Measurements from ENCODE around the gene UPK1A. TPM values are rescaled to one million over a fixed set of nuclear protein-coding genes. Genes with fewer than 3 reads are reported as not detected.

The UPK1A gene
- total and polyA plus RNA-seq, 9 of the 15 experiments (the other 6 are each of a cell fraction or from before 2014, with no cell fraction given): 0.06 to 0.13 TPM; not detected in 7

- TF ChIP-seq, protein P1, sequence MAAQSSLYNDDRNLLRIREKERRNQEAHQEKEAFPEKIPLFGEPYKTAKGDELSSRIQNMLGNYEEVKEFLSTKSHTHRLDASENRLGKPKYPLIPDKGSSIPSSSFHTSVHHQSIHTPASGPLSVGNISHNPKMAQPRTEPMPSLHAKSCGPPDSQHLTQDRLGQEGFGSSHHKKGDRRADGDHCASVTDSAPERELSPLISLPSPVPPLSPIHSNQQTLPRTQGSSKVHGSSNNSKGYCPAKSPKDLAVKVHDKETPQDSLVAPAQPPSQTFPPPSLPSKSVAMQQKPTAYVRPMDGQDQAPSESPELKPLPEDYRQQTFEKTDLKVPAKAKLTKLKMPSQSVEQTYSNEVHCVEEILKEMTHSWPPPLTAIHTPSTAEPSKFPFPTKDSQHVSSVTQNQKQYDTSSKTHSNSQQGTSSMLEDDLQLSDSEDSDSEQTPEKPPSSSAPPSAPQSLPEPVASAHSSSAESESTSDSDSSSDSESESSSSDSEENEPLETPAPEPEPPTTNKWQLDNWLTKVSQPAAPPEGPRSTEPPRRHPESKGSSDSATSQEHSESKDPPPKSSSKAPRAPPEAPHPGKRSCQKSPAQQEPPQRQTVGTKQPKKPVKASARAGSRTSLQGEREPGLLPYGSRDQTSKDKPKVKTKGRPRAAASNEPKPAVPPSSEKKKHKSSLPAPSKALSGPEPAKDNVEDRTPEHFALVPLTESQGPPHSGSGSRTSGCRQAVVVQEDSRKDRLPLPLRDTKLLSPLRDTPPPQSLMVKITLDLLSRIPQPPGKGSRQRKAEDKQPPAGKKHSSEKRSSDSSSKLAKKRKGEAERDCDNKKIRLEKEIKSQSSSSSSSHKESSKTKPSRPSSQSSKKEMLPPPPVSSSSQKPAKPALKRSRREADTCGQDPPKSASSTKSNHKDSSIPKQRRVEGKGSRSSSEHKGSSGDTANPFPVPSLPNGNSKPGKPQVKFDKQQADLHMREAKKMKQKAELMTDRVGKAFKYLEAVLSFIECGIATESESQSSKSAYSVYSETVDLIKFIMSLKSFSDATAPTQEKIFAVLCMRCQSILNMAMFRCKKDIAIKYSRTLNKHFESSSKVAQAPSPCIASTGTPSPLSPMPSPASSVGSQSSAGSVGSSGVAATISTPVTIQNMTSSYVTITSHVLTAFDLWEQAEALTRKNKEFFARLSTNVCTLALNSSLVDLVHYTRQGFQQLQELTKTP (IDR thresholded peaks at IDR 0.05; ENCODE audit: low read depth in 1 of 2, partially characterized antibody in 2 of 2): peak in 1 of 2 experiments; percentile 98
- no peak for TF ChIP-seq ZNF444 (CRISPR knock-in tag; IDR thresholded peaks at IDR 0.05)
- TF ChIP-seq GTF2E2 (tag; IDR thresholded peaks at IDR 0.05): no peak
- TF ChIP-seq JUN (IDR thresholded peaks at IDR 0.05; ENCODE audit: borderline replicate concordance, low read depth, low read length): 0 out of 2 replicates have a peak, but pooled peaks have one; percentile 15
- TF ChIP-seq JUN (CRISPR knock-in tag; IDR thresholded peaks at IDR 0.05; ENCODE audit: borderline replicate concordance): no peak
- no peak for TF ChIP-seq TAF9B (IDR thresholded peaks at IDR 0.05; ENCODE audit: partially characterized antibody)
- TF ChIP-seq, protein P2, sequence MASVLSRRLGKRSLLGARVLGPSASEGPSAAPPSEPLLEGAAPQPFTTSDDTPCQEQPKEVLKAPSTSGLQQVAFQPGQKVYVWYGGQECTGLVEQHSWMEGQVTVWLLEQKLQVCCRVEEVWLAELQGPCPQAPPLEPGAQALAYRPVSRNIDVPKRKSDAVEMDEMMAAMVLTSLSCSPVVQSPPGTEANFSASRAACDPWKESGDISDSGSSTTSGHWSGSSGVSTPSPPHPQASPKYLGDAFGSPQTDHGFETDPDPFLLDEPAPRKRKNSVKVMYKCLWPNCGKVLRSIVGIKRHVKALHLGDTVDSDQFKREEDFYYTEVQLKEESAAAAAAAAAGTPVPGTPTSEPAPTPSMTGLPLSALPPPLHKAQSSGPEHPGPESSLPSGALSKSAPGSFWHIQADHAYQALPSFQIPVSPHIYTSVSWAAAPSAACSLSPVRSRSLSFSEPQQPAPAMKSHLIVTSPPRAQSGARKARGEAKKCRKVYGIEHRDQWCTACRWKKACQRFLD (CRISPR knock-in tag; IDR thresholded peaks at IDR 0.05): no peak
- TF ChIP-seq RBM39 (optimal IDR thresholded peaks at IDR 0.05; ENCODE audit: low read depth, low read length): no peak
- TF ChIP-seq CREM (IDR thresholded peaks at IDR 0.05; ENCODE audit: low read depth): peak; percentile 70; the same call in 1 of the 2 replicates
- TF ChIP-seq ZNF232 (CRISPR knock-in tag; IDR thresholded peaks at IDR 0.05): no peak
- TF ChIP-seq NFATC3 (IDR thresholded peaks at IDR 0.05): no peak
- TF ChIP-seq HINFP (tag; conservative IDR thresholded peaks at IDR 0.05; ENCODE audit: low read depth): no peak
- no peak; the same call in 1 of the 2 replicates for TF ChIP-seq ZNF134 (CRISPR knock-in tag; conservative IDR thresholded peaks at IDR 0.05)
- TF ChIP-seq, protein P3, sequence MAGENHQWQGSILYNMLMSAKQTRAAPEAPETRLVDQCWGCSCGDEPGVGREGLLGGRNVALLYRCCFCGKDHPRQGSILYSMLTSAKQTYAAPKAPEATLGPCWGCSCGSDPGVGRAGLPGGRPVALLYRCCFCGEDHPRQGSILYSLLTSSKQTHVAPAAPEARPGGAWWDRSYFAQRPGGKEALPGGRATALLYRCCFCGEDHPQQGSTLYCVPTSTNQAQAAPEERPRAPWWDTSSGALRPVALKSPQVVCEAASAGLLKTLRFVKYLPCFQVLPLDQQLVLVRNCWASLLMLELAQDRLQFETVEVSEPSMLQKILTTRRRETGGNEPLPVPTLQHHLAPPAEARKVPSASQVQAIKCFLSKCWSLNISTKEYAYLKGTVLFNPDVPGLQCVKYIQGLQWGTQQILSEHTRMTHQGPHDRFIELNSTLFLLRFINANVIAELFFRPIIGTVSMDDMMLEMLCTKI (IDR thresholded peaks at IDR 0.05; ENCODE audit: partially characterized antibody): no peak
- TF ChIP-seq ETV1 (tag; conservative IDR thresholded peaks at IDR 0.05; ENCODE audit: low read depth): peak; percentile 60
- peak; percentile 94 for TF ChIP-seq HCFC1 (IDR thresholded peaks at IDR 0.05; ENCODE audit: low read depth, low read length)
- TF ChIP-seq FOXM1 (IDR thresholded peaks at IDR 0.05; ENCODE audit: low read depth): no peak
- no peak; the same call in 1 of the 2 replicates for TF ChIP-seq FOXM1 (CRISPR knock-in tag; IDR thresholded peaks at IDR 0.05; ENCODE audit: low read depth)
- no peak for TF ChIP-seq CSDE1 (IDR thresholded peaks at IDR 0.05)
- TF ChIP-seq ZNF79 (CRISPR knock-in tag; IDR thresholded peaks at IDR 0.05; ENCODE audit: low read depth): no peak
These were observed 50.7 kb downstream of the UPK1A start (continued) for GRCh38 chr19:35716801-35717664.

Measured in K562 (cell line).